HT1080 (cell line): ENCODE data around the gene FAM180A. TPM values are rescaled to one million over a fixed set of nuclear protein-coding genes. Genes with fewer than 3 reads are reported as not detected.
"Not testable (repeated sequence)": the region's sequence is repeated elsewhere in the genome, so short reads cannot be mapped to it uniquely, and the experiment has no call there.

ENCODE experiments used
- DNase-seq: peaks from one replicate; pipeline ENCODE4 v3.0.0-alpha.2; 2015; ENCODE audit warnings: low read depth
- total RNA-seq: library from RNA; depleted of rRNA; stranded (reverse); fragments of >200 nt; shearing (Covaris generic); gene quantifications from 2 replicates; pipeline ENCODE4 v1.2.3, GENCODE V29; 2014

Gene FAM180A
- total RNA-seq, 1 experiment from 2014 or later, result not detected

GRCh38 chr7:135742371-135742770 lies 6.2 kb downstream of the FAM180A start:
- DNase-seq, result no peak

DNA sequence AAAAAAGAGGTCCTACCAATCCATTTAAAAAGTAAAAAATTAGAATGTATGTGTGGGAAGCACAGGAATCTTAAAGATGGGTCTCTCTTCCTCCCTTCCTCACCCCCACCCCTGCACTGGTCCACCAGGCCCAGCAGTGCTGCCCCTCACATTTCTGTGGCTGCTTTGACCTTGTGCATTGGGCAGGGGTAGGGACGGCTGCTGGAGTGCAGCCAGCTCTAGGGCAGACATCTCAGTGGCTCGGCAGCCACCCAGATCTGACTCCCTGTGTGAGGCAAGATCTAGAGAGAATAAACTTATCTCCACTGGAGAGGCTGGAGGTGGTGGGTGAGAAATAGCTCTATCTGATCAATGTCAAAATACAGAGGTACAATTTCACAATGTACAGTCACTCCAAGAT lies 6.7 kb downstream of the FAM180A start:
- DNase-seq, result no peak

- DNase-seq, result no peak
Measured at GRCh38 chr7:135740889-135741288, 7.7 kb downstream of the FAM180A start.

DNA sequence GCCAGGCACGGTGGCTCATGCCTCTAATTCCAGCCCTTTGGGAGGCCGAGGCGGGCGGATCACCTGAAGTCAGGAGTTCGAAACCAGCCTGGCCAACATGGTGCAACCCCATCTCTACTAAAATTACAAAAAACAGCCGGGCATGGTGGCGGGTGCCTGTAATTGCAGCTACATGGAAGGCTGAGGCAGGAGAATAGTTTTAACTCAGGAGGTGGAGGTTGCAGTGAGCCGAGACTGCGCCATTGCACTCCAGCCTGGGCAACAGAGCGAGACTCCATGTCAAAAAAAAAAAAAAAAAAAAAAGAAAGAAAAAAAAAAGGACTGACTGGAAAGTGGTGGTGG lies 11.3 kb downstream of the FAM180A start:
- DNase-seq, result not testable (repeated sequence)

- DNase-seq, result no peak
Measured at GRCh38 chr7:135736586-135737305, 11.9 kb downstream of the FAM180A start.

DNA sequence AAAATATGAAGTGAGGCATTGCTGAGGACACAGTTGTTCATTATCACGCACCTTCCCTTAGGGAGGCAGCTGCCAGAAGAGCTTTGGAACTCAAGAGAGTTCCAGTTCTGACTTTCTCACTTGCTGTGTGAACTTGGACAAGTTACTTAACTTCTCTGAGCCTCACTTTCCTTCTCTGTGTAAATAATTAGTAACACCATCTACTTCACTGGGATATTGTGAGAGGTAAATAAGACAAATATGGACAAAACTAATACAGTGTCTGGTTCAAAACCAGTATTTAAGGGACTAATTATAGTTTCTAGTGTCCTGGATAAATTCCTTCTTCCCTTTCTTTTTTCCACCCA lies 14.3 kb downstream of the FAM180A start:
- no peak for DNase-seq

DNA sequence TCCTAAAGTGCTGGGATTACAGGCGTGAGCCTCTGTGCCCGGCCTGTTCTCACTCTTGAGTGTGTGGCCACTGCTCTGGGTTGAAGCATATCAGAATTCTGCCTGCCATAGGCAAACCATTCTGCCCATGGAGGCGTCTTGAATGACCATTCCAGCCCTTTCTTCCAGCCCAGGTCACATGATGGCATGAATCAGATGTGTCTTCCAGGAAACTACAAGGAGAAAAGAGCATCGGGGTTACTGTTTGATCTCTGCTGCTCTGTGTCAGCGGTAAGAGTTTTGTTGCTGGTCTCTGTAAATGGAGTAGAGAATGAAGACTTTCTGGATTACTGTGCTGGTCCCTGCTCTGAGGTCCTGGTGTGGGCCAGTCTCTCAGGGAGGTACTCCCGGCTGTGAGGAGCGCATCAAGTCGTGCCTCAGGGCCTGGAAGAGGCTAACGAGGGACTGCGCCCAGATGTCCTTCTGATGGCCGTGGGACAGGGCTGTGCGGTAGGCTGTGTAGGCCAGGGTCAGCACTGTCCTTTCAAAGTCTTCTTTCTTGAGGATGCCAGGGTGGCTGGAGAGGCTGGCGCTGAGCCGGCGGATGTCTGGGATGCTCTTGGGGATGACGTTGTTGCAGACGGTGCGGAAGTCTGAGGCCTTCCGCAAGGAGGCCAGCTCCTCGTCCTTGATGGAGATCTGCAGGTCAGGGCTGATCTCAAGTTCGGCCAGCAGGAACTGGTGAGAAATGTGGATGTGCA lies 14.8 kb downstream of the FAM180A start:
- no peak for DNase-seq

- no peak for DNase-seq
Measured at GRCh38 chr7:135731131-135731530, 17.5 kb downstream of the FAM180A start.

DNA sequence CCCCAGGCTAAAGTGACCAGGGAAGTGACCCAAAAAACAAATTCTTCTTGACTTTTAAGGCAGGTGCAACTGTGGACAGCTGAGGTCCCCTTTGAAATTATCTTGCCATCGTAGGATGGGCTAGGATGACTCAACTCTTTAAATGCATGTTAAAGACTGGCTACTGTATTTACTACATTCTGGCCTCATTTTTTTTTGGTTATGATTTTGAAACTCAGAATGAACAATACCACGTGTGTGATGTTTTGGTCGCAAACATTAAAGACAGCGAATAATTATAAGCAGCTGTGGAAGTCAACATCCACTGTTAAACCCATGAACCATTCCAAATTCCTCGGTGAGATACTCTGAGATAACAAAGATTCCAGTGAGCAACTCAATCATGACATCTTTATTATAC lies 19.4 kb downstream of the FAM180A start:
- no peak for DNase-seq

DNA sequence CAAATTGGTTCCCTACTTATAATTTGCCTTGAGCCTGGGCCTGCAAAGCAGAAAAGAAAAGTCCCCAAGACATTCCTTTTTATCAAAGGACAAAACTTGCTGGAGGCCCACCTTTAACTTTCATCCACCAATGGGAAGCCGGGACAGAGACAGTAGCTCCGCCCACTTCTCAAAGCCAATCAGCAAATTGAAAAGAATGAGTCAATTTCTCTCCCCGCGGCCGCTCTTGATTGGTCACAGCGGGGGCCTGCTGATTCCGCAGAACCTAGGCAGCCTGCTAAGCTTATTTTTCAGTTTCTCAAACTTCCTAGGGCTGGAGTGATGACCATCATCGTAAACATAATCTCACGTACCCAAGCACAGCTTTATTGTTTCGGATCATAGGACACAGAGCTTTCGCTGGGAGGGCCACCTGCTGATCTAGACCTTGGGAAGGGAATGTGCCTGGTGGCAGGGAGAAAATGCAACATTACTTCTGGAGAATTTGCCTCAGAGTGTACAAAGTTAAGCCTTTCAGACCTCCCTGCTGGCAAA lies 20.4 kb downstream of the FAM180A start, which contains the start of gene SLC13A4:
SLC13A4 (minus strand) TSS at position 51 of the 534 bp plus-strand sequence. CDS start 690 bp downstream, outside the sequence.
- no peak for DNase-seq

DNA sequence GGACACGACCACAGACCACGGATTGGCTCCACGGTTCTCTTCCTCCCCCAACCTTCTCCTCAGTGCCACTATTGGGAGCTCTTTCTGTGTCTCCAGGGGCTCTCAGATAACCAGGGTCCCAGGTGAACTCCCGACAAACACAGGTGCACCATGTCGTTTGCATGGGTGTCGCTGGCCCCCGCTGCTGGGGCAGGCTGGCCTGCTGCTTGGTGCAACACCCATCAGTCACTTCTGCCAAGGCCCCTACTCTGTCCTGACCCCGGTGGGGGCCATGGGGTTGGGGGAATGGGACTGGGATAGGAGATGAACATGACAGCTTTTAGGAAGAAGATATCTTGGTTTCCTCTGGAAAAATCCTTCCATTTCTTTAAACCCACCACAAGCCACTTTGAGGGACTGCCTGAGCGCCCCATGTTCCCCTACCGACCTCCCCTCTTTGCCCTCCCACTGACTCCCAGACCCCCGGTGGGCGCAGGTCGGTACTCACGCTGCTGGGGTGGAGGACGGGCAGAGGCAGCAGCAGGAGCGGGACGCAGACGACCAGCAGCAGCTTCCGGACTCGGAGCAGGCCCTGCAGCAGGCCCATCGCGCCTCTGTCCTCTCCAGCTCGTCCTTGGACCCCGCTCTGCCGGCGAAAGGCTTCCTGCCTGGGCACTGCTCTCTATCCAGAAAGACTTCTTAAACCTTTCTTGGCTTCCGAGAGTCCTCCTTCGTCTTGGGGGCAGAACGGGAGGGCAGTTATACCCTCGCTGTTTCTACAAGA lies 21.5 kb downstream of the FAM180A start:
- no peak for DNase-seq

DNA sequence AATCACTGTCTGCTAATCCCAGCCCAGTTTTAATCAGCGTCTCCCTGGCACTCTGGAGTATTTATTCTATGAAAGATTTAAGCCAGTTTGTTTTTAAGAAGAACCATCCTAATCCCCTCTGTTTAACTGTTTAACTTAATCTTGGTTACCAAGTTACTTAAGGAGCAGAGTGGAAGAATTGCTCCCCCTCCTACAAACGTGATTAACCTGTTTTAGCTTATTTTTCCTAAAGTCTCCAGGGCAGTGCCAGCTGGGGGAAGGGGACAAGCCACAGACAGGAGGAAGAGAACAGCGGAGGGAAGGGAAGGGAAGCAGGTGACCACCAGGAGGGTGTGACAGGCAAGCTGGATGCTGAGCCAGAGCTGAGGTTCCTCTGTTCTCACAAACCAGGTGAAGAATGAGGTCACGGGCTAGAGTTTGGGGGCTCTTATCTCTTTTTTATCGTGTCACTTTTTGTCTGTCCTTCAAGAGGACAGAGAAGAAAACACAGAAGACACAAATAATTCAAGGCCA lies 22.3 kb downstream of the FAM180A start:
- no peak for DNase-seq

- DNase-seq, result no peak
Measured at GRCh38 chr7:135723411-135723810, 25.2 kb downstream of the FAM180A start.

- no peak for DNase-seq
Measured at GRCh38 chr7:135721198-135721820, 27.3 kb downstream of the FAM180A start.

- DNase-seq, result no peak
Measured at GRCh38 chr7:135719688-135720087, 28.9 kb downstream of the FAM180A start.

GRCh38 chr7:135718794-135719437 lies 29.7 kb downstream of the FAM180A start:
- no peak for DNase-seq

- no peak for DNase-seq
Measured at GRCh38 chr7:135718219-135718618, 30.4 kb downstream of the FAM180A start.

DNA sequence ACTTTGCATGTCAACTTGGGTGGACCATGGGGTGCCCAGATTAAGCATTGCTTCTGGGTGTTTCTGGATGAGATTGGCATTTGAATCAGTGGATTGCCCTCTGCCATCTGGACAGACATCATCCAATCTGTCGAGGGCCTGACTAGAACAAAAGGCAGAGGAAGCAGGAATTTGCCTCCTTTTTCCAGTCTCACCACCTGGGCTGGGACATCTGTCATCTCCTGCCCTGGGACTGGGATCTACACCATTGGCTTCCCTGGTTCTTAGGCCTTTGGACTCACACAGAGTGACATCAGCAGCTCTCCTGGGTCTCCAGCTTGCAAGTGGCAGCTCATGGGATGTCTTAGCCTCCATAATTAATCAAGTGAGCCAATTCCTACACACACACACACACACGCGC lies 30.9 kb downstream of the FAM180A start:
- no peak for DNase-seq

DNA sequence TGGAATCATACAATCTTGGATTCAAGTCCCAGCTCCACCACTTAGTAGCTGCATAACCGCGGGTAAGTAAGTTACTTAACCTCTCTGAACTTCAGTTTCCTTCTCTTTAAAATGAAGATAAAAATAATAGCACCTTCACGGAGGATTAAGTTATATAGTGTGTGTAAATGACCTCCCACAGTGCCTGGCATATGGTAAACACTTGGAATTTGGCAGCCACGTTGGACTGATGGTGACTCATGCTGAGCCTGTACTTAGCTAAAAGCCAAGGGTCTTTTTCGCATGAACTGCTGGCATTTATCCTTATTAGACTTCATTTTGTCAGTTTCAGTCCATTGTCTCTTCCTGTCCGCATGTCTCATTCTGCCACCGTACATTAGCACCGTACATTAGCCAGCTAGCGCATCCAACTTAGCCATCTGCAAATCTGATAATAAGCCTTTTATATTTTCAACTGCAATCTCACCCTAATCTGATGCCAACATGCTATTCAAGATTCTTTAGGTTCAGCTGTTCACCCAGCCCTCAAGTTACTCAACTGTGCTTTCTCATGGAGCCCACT lies 31.9 kb downstream of the FAM180A start:
- DNase-seq, result peak; percentile 83

DNA sequence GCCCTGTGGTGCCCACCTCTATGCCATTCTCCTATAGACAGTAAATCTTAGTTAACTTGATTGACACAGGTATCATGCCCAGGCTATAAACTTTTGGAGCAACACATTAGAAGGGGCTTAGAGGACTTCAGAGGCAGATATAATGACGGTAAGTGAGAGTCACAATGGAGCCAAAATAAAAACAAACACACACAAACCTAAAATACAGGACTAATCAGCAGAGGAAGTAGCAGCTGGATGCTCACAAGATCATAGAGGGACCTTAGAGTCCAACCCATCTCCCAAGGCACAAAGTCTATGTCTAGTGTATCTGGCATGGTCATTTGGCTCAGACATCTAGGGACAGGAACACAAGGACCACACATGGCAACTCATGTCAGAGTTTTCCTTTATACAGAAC lies 32.9 kb downstream of the FAM180A start:
- DNase-seq, result no peak
